ENCODE measurements around the gene RNF13. TPM values are rescaled to one million over a fixed set of nuclear protein-coding genes. Genes with fewer than 3 reads are reported as not detected.
"Not testable (repeated sequence)": the region's sequence is repeated elsewhere in the genome, so short reads cannot be mapped to it uniquely, and the experiment has no call there.

The RNF13 gene
- total and polyA plus RNA-seq, 2 of the 4 experiments (the other 2 are of a cell fraction): 12.8 to 29.8 TPM

- H4K20me1 ChIP-seq (ENCODE audit: insufficient read depth, low read length); H3K4me3 ChIP-seq (ENCODE audit: insufficient read depth, low read depth, low read length); H4K91ac ChIP-seq (ENCODE audit: insufficient read depth, low read depth, low read length); H2AK5ac ChIP-seq (ENCODE audit: low read depth, low read length); dilution Hi-C loops (cut with HindIII; ENCODE audit: low sequenced_read_pairs, unreplicated experiment); H3K9me1 ChIP-seq (ENCODE audit: insufficient read depth, low read length); H2BK5ac ChIP-seq (ENCODE audit: low read depth, low read length, poor library complexity, severe bottlenecking); BruUV-seq (replicated peaks); H2AK9ac ChIP-seq (replicated peaks; ENCODE audit: low read depth, low read length, poor library complexity); H3K4me2 ChIP-seq (ENCODE audit: low read depth, low read length); H3K9ac ChIP-seq (ENCODE audit: low read depth, low read length); H3K23ac ChIP-seq (ENCODE audit: low read depth, low read length); H3K14ac ChIP-seq (replicated peaks; ENCODE audit: low read depth, low read length); H2BK15ac ChIP-seq (ENCODE audit: low read depth, low read length); H2BK20ac ChIP-seq (ENCODE audit: low read depth, low read length); H2AFZ ChIP-seq (replicated peaks; ENCODE audit: low read length, poor library complexity); H3K27me3 ChIP-seq (ENCODE audit: control insufficient read depth, insufficient read depth, low read length); H3K18ac ChIP-seq (ENCODE audit: low read depth, low read length); H3K56ac ChIP-seq (ENCODE audit: extremely low read depth, insufficient read depth, low read length); ATAC-seq (ENCODE audit: low read depth); H3K27ac ChIP-seq (ENCODE audit: insufficient read depth, low read length); H3K36me3 ChIP-seq (ENCODE audit: control insufficient read depth, insufficient read depth, low read length); H3K9me3 ChIP-seq (ENCODE audit: control insufficient read depth, insufficient read depth, low read length); H3K4ac ChIP-seq (ENCODE audit: low read depth, low read length); H3K4me1 ChIP-seq (ENCODE audit: control insufficient read depth, insufficient read depth, low read length); H2BK120ac ChIP-seq (ENCODE audit: low read depth, low read length); H4K5ac ChIP-seq (ENCODE audit: low read depth, low read length); H4K8ac ChIP-seq (ENCODE audit: low read depth in 2 of 2, low read length in 2 of 2): not testable (repeated sequence)
- WGBS, 2 experiments (ENCODE audit: extremely low coverage in 2 of 2, insufficient read length in 1 of 2): no CpG with 5 or more reads among the region's 3 CpGs
- POLR2A ChIA-PET (ENCODE audit: unreplicated experiment): interaction anchor here (0.6 kb wide), 1 partner anchor 17 kb away, joined by 3 read pairs; no protein-coding TSS in a partner anchor
- intact Hi-C loops (cut with micrococcal nuclease): loop anchor here (10.0 kb wide), 1 partner anchor 576 kb away; no protein-coding TSS in a partner anchor
- peaks cover 0 to 23% of the 10 kb centered on the region in 2 experiments; a peak in 3 of 4 replicates for H3K79me1 ChIP-seq (ENCODE audit: low read depth in 1 of 2, low read length in 2 of 2)
- CTCF ChIA-PET: interaction anchor here (0.6 kb wide), 1 partner anchor 149 kb away, joined by 3 read pairs; no protein-coding TSS in a partner anchor
- peak; percentile 6 for DNase-seq
- TF ChIP-seq MAFK (IDR thresholded peaks at IDR 0.05; ENCODE audit: low read depth, low read length): peak; percentile 46; the same call in 1 of the 2 replicates
- in situ Hi-C loops (cut with MboI; ENCODE audit: low sequenced_read_pairs): loop anchor here (10.0 kb wide), 1 partner anchor 566 kb away; no protein-coding TSS in a partner anchor
These were observed 125.5 kb downstream of the RNF13 start for GRCh38 chr3:149938392-149939055.

Measured in IMR-90 (cell line).